IPS DF 4.7 (cell line): ENCODE measurements around the gene DLGAP1.

ENCODE experiments used
- DNase-seq: peaks from one replicate; pipeline ENCODE4 v3.0.0-alpha.2; 2013; ENCODE audit warnings: low spot score; ENCODE audit errors: extremely low read depth

DLGAP1 gene

DNA sequence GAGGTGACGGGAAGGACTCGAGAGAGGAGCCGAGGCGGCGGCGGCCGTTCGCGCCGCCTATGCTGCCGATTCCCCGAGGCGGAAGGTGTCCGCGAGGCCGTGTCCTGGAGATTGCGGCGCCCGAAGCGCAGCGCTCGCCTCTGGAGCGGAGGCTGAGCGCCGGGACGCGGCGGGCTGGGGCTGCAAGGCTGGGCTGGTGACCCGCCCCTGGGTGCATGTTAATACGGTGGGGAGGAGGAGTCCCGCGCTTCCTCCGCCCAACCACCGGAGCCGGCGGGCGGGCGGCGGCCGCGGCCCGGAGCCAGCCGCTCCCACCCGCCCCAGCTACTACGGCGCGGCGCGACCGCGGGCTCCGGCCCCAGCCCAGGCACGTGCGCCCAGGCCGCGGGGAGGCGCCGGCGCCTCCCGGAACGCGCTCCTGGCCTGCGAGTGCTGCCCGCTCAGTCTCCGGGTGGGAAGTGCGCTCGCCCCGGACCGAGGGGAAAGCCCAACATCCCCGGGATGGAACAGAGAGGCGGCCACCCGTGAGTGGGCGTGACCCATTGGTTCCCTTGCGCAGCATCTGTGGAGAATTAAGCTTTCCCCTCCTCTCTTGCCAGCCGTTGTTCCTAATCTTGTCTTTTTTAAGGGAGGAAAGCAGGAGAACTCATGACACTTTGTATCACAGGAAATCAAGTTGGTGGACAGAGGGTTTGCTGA lies at the start of gene DLGAP1:
DLGAP1 (minus strand) TSS at position 195 of the 699 bp plus-strand sequence.
- DNase-seq, result no peak

DNA sequence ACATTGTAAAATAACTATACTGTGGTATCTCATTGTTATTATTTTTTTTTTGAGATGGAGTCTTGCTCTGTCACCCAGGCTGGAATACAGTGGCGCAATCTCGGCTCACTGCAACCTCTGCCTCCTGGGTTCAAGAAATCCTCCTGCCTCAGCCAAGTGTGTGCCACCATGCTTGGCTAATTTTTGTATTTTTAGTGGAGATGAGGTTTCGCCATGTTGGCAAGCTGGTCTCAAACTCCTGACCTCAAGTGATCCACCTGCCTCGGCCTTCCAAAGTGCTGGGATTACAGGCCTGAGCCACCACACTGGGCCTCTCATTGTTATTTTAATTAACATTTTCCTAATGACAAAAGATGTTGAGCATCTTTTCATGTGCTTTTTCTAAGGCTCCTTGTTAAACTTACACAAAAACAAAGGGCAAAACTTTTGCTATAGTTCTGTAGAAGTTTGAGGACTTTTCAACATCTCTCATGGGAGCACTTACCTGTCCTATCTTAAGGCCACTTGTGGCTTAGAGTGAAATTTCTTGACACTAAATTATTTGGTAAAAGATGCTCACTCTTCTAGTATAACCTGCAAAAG lies 39.7 kb upstream of the DLGAP1 start:
- peak; percentile 58 for DNase-seq

DNA sequence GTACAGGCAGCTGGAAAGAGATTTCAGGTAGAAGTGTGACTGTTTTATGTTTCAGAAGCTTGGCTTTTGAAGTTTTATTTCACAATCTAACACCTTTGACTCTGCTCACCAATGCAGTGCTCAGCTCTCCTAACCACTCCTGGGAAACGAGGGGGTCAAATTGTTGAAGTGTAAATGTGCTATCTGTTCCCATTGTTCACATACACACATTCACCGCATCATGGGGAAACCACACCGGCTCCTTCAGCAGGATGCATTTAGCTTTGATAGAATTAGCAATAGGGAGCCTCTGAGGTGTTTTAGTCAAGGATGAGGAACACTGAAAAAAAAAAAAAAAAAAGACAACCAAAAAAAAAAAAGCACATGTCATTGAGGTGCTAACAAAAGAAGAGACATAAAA lies 13.4 kb upstream of the DLGAP1 start:
- DNase-seq, result no peak

DNA sequence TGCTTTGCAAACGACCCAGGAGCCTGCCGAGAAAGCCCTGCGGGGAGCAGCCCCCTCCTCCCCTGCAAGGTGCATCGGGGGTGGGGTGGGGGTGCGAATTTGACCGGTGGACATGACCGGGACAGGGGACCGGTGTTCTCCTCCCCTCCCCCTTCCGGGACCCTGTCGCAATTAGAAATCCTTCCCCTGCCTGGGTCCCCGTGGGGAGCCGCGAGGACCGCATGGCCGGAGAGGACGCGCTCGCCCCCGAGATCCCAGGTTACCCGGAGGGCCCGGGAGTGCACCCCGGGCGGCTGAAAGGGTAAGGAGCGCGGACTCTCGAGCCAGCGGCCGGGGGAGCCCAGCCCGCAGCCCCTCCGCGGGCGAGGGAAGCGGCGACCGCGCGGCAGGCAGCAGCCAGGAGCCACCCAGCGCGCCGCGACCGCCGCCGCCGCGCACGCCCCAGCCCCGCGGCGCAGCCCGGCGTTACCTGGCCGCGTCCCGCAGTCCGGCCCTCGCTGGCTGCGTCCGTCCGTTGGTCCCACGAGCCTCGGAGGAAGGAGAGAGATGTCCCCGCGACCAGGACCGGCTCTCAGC lies 482 bp downstream of the DLGAP1 start:
- DNase-seq, result no peak

DNA sequence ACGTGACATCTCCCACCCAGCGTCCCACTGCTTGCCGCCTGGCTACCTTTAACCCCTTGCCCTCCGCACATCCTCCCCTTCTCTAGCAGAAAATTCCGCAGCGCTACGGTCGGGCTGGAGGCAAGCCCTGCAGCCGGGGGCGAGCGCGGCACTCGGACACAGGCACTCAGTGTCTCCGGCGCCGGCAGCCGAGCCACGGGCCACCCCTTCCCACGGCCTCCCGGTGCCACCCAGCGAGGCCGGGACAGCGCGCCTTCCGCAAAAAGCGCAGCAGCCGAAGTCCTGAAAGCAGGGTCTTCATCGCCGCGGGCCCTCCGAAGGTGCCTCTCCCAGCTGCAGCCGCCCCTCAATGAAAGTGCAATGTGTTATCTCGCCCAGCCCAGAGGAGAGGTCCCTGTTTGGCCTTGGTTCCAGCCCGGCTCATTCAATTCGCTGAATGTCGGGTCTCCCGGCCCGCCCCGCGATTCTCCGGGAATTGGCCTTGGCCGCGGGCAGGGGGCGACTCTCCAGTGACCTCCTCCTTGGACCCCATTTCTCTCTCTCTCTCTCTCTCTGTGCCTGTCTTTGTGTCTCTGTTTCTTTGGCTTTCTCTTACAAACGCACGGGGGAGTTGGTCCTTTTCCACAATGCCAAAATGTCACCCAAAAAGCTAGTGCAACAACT lies 1.1 kb downstream of the DLGAP1 start:
- no peak for DNase-seq

DNA sequence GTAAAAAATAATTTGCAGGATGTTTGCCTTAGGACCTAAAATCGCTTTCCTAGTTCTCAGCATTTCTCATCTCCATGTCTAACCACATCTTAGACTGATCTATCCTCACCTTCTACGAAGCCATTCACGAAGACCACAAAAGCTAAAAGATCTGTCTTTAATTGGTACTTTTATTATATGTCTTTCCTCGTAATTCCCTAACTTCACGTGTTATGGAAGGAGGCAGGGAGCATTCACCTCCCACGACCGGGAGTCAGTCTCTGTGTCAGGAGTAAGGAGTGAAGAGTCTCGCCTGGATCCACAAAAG lies 1.6 kb downstream of the DLGAP1 start:
- DNase-seq, result no peak

DNA sequence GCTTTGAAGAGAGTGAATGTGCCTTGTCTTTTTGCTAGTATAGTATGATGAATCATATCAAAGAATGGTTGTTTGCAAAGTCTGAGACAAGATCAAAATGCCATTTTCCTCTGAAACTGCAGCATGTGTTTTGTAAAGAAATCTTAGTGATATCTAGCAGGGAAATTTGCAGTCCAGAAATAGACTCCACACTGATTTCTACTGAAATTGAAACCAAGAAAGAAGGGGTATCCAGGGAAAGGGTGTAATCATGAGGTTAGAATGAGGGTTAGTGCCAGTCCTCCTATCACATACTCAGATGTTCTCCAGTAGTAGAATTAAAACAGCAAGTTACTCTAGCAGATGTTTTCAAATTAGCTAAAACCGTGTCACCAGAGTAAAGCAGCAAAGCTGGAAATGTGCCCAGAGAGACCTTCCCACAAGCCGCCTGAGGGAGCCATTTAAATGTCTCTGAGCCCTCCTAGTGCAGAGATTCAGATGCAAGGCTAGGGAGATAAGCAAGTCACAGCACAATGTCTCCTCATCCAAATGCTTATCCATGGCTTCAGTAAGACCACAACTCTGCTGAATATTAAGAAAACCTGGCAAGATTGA lies 4.9 kb downstream of the DLGAP1 start:
- DNase-seq, result no peak

DNA sequence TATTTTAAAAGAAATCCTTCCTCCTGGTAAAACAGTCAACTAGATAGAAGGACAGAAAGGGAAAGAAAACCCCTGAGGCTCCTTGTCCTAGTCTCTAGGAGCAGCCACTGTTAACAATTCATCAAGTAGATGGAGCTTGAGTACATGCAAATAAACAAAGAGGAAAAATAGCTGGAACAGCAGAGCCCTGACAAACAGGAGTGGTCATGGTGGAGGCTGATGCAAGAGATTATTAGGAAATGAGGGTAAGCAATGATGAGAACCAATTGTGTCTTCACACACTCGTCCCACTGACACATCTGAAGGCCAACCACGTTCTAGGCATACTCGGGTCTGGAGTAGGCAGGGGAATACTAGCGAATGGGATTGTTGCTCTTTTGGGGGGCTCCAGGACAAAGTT lies 9.2 kb downstream of the DLGAP1 start:
- DNase-seq, result no peak

DNA sequence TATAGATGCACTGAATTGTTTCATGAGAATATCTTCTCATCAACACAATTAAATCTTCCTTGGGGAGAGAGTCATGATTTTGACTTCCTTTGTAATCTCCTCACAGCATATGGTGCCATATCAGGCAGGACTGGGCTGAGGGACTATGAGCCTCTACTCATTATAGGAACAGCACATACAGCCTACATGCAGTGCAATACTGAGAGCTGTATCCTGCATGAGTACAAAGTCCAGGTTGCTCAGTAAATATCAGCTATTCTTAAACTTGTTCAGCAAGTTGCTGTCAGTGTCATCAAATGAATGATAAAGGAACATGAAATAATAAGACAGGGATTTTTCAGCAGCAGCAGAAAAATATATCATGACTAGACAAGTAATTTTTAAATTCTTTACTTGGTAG lies 10.8 kb downstream of the DLGAP1 start:
- DNase-seq, result no peak

DNA sequence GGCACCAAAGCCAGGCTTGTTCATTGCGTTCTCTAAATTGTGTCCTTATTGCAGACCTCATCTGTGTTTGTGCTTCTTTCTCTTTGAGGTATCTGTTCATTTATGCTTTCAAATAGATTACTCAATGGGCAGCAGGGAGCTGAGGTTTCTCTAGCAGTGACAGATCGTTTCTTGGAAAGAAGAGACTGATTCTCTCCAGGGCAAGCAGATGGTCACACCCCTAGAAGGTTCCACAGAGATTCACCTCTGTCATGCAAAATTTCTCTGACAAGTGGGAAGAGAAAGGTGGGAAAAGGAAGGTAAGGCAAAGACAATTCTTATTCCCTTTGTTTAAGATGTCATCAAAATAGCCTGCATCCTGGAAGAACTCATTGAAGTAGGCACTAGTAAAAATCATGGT lies 14.0 kb downstream of the DLGAP1 start:
- no peak for DNase-seq

DNA sequence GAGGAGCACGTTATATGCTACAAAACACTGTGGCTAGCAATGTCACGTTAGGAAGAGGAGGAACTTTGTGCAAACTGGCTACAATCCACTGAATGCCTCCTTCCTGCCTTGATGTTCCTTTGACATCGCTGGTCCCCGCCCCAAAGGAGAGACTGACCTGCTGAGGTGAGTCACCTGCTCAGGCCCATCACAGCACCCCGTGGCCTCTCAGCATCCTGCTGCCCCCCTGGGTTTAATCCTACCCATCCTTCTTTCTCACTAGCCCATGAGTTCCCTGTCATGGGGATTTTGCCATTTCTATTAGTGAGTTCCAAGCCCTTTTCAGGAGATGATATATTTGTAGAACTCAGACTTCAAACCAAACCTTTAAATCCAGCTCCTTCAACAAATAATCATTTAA lies 16.2 kb downstream of the DLGAP1 start:
- no peak for DNase-seq

DNA sequence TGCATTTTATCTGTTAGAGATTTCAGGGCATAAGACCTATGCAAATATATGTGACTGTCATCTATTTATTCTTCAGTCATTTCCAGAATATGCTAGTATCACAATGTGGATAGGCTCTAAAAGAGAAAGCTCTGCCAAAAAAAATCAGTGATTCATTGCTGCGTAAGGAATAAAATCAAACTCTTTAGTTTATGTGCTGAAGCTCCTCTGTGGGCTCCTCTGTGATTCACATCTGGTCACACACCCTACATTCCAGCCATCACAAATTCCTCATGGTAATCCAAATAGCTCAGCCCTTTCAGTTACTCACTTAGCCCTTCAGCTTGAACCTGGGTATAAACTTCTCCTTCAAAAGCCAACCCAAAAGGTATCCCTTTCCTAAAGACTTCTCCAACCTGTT lies 21.4 kb downstream of the DLGAP1 start:
- DNase-seq, result no peak

DNA sequence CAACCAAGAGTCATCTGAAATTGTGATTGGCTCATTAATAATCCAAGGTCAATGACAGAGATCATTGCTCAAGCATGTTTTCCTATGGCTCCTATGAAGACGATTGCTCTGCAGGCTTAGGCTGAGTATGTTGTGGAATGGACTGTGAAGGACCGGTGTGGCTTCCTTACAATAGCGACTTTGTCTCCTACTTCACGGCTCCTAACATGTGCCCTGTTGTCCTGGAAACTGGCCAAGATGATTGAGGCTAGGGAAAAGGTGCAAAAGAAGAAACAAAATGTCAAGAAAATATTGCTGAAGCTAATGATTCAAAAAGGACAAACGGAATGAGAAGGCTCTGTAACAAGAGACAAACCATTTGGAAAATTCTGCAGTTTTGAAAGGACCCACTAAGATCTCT lies 24.3 kb downstream of the DLGAP1 start:
- no peak for DNase-seq

DNA sequence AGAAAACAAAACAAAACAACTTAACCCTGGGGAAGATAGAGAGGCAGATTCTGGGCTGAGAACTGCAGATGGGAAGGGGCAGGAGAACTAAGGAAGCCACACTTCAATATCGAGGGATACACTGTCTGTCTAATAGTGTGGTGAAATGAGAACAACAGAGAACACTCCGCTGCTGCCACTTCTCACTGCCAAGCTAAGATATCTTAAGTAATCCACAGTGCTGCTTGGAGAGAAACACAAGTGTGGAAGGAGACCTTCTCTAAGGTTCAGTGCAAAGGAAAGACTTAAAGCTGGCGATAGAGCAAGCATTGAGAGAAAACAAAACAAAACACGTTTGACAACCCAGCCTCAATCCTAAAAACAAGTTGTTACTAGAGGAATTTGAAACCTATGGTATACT lies 37.4 kb downstream of the DLGAP1 start:
- no peak for DNase-seq

DNA sequence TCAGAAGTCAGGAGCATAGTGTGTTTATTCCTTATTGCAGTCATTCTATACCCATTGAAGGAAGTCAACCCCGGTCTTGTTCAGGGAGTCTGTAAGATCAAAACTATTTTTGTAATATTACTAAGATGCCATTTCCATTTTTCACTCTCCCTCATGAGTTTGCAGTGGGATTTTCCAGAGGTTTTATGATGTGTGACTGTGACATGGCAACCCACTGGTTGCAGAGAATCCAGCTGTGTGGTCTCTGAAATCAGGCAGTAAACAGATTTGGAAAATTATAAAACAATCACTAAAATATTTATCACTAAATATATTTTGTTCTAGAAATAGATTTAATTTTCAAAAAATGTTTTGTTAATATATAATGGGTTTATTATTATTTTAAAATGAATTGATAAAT lies 38.1 kb downstream of the DLGAP1 start:
- DNase-seq, result no peak

DNA sequence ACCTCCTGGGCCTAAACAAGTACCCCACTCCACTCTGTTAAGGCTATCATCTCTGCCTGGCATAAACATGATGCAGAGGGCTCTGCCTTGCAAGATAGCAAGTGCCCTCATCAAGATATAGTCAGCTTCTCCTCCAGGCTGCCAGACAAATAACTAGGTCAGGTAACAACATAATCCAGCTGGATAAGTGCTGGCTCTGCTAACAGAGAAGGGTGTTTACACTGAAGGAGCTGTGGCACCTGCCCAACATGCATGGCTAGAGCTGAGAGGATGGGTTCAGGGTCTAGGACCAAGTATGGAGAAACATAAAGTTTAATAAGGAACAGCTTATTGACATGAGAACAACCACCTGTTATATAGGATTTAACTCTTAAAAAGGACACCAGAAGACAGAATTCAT lies 42.8 kb downstream of the DLGAP1 start:
- no peak for DNase-seq

DNA sequence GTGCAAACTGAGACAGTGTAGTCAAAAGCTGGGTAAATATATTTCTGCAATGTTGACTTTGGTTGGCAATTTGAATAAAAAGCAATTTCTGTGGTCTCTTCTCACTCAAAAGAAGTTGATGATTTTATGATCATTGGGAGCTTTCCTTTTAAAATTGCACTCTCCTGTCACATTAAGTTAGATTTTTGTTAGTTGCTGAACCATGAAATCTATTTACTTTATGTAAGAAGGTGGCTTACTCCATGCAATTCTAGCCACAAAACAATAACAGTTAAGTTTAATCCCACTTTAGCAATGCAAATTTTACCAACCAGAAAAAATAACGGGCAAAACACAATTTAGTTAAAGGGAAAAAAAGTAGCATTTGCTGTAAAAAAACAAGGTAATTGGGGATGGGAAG lies 48.3 kb downstream of the DLGAP1 start:
- DNase-seq, result no peak

DNA sequence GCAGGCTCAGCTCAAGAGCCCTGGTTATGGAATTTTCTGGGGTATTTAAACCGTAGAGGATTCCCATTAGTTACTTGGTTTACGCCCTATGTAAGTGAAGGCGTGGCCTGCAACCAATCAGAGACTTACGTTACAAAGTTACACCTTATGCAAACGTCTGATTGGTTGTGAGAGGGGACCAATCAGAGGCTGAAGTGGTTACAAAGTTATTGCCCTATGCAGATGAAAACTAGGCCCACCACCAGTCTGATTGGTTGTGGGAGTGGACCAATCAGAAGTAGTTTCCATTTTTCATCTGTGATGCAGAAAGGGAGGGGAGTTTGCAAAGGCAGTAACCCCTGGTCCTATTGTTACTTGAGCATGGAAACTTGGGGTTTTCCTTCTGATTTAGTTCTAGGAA lies 49.1 kb downstream of the DLGAP1 start:
- peak; percentile 7 for DNase-seq

DNA sequence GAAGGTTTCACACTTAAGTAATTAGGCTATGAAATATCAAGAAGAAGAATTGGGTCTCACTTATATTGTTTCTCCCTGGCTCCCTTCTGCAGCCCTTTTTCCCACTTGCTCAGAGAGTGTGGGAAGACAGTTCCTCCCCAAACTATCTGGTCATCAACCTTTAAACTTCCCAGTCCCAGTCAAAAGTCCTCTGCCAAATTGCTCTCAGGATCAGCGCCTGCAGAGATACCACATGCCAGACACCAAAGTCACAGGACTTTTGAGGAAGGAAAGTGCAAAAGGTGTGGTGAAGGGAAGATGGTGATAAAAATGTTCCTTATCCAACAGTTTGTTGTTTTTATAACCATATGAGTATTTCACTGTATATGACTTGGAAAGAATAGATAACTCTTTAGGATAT lies 51.3 kb downstream of the DLGAP1 start:
- DNase-seq, result no peak

DNA sequence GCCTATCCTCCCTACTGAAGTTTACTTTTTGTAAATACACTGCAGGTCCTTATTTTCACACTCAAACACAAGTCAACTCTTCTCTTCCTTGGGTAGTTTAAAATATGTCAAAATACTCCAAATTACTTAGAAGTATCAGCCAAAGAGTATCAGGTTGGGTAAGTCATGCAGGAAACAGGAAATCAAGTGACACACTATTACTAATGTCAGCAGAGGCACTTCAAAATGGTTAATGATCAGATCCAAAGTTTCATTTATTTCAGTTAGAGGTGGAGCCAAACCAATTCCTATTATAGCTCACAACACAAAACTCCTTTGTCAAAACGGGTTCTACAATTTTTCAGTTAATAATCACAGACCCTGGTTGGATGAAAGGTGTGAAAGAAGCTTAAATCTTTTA lies 54.2 kb downstream of the DLGAP1 start:
- DNase-seq, result no peak

DNA sequence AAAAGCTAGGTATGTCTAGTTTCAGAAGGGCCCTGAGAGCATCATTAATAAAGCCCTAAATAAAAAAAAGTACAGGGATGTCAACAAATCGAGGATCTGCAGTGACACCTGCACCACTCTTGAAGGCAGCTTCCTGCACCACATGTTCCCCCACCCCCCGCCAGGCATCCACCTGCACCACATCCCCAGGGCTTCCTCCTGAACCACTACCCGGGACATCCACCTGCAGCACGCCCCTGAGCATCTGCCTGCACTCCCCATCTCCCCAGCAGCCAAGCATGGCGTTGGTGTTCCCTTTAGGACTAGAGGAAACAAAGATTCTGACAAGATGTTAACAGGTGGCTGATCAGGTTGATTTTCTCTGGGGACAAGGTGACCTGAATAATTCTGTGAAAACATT lies 55.2 kb downstream of the DLGAP1 start:
- no peak for DNase-seq

DNA sequence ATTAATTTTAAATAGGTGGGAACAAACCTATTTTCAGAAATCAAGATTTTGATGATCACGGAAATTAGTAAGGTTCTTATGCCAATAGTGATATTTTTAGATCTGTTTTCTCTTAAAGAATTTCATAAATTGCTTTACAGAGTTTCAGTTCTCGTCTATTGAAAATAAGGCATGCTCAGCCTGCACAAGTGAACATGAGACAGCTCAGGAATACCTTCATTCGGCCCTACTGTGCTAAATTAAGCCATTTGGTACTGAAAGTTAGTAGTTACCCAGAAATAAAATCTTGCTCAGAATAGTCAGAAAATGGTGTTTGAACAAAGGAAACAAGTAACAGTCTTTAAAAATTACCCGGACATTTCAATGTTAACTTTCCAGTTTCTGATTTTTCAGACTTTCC lies 60.4 kb downstream of the DLGAP1 start:
- DNase-seq, result no peak

DNA sequence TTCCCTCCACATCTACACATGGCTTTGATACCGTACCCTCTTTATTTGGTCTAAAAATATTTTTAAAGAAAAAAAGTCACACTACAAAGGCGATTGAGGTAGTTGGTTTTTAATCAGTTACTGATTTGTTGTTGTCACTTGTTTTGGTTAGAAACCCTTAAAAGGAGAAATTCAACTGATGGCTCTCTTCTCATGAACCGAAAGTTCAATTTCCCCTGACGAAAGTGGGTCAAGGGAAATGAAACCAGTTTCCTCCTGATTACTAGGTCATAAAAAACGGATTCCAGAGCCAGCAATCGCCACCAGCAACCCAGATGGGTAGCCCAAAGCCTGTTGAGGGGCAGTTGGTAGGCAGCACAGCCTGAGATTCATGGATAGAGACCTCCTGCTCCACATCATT lies 63.2 kb downstream of the DLGAP1 start:
- no peak for DNase-seq
